WTC11 (cell line): ENCODE results near the gene KCNS3. TPM values are rescaled to one million over a fixed set of nuclear protein-coding genes. Genes with fewer than 3 reads are reported as not detected.

Experiments
- ATAC-seq: fragments of 200-7000 bp; cut with Tn5 transposase; 2 replicates; pipeline ENCODE4 v1.10.0; 2021; ENCODE audit warnings: mild to moderate bottlenecking, moderate library complexity
- CTCF ChIA-PET: fragments of 300-600 bp; sonication (Branson Sonifier 250); formaldehyde crosslinking; loops from one replicate; lab custom pipeline; 2021; ENCODE audit warnings: antibody characterized with exemption; lab: Charles Lee
- POLR2A ChIA-PET: fragments of 350-600 bp; sonication (Branson Sonifier 250); formaldehyde crosslinking; loops from one replicate; lab custom pipeline; 2021; ENCODE audit warnings: antibody characterized with exemption; lab: Charles Lee
- DNase-seq: peaks from one replicate; pipeline ENCODE4 v3.0.0; 2021; ENCODE audit warnings: low spot score
- H3K27ac Mint-ChIP-seq: 2 replicates; pipeline ENCODE4 v1.8.0; 2021; ENCODE audit warnings: mixed read lengths
- H3K27me3 Mint-ChIP-seq: 2 replicates; pipeline ENCODE4 v1.8.0; 2021; ENCODE audit warnings: low read depth, mild to moderate bottlenecking, moderate library complexity, mixed read lengths
- H3K36me3 Mint-ChIP-seq: 2 replicates; pipeline ENCODE4 v1.8.0; 2021; ENCODE audit warnings: mixed read lengths
- H3K4me1 Mint-ChIP-seq: 2 replicates; pipeline ENCODE4 v1.8.0; 2022; ENCODE audit warnings: mixed read lengths
- H3K4me3 Mint-ChIP-seq: 2 replicates; pipeline ENCODE4 v1.8.0; 2021; ENCODE audit warnings: mild to moderate bottlenecking, moderate library complexity, mixed read lengths
- H3K9me3 Mint-ChIP-seq: 2 replicates; pipeline ENCODE4 v1.8.0; 2021; ENCODE audit warnings: mixed read lengths
- CREB1 ChIP-seq: sonication (generic); formaldehyde crosslinking; IDR thresholded peaks from 2 replicates; pipeline ENCODE4 v1.8.0; 2023; ENCODE audit warnings: mild to moderate bottlenecking, missing genetic modification reagents
- KAT7 ChIP-seq: sonication (generic); formaldehyde crosslinking; IDR thresholded peaks from 2 replicates; pipeline ENCODE4 v1.8.1; 2023; ENCODE audit warnings: missing genetic modification reagents, mild to moderate bottlenecking, borderline replicate concordance
- ZNF263 ChIP-seq: sonication (generic); formaldehyde crosslinking; IDR thresholded peaks from 2 replicates; pipeline ENCODE4 v1.8.1; 2022; ENCODE audit warnings: low read depth, mild to moderate bottlenecking, moderate library complexity, missing genetic modification reagents
- ZNF671 ChIP-seq: fragments of 250-450 bp; sonication (Bioruptor Pico); IDR thresholded peaks from 2 replicates; pipeline ENCODE4 v1.8.0; 2021; ENCODE audit warnings: mild to moderate bottlenecking
- total RNA-seq: library from RNA; stranded (reverse); gene quantifications from 3 replicates; pipeline ENCODE4 v1.2.3, GENCODE V29; 2021
- TF ChIP-seq, protein P1 (sequence below): sonication (generic); formaldehyde crosslinking; IDR thresholded peaks from 2 replicates; pipeline ENCODE4 v1.8.0; 2022; ENCODE audit warnings: mild to moderate bottlenecking, missing genetic modification reagents

KCNS3 gene
- total RNA-seq, 1 experiment from 2014 or later = 25.2 TPM

DNA sequence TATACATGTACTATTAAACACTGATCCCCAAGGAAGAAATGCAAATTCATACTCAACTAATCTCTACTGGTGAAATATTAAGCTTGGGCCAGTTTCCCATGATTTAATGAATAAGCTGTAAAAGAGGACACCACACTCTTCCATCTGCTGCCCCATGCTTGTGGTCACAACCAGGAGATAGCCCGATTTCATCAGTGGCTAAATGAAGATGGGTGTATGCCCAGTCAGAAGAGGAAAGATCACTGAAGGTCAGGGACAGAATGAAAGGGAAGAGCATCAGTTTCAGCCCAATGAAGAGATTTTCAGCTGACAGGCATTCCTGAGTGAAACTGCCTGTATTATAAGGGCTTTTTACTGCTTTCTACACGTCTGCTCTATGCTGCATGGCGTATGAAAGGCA, 103.5 kb downstream of the KCNS3 start:
- ChIA-PET CTCF (no interaction called here), POLR2A (no interaction called here)
- no peak overlapping the region for H3K4me3 Mint-ChIP-seq
- H3K27me3 Mint-ChIP-seq = 0 out of 2 replicates have a peak, but pooled peaks cover 3% of the 10 kb centered on the region
- 0 out of 2 replicates have a peak, but pooled peaks cover 3% of the 10 kb centered on the region for H3K4me1 Mint-ChIP-seq
- peaks cover 6% of the 10 kb centered on the region; the same call in 1 of the 2 replicates for H3K9me3 Mint-ChIP-seq
- DNase-seq (no peak), ATAC-seq (no peak)
- H3K27ac Mint-ChIP-seq = no peak overlapping the region
- no peak for TF ChIP-seq ZNF671 (CRISPR knock-in tag)
- TF ChIP-seq CREB1 = no peak
- TF ChIP-seq KAT7 (CRISPR knock-in tag) = no peak
- TF ChIP-seq ZNF263 = no peak
- TF ChIP-seq, protein P1, sequence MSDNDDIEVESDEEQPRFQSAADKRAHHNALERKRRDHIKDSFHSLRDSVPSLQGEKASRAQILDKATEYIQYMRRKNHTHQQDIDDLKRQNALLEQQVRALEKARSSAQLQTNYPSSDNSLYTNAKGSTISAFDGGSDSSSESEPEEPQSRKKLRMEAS = no peak
- TF ChIP-seq, all 79 proteins: peak for 0
- no peaks in the 10 kb centered on the region for H3K36me3 Mint-ChIP-seq

Other genes with a start within 250 kb of the KCNS3 start
- gene SMC6, start 124.9 kb upstream of the KCNS3 start, total RNA-seq = 39.9 to 46.7 TPM (median 40.5 TPM) in 3 replicates
- 21.1 to 23.9 TPM (median 23.7 TPM) in 3 replicates for gene GEN1, start 124.5 kb upstream of the KCNS3 start, total RNA-seq
- gene MSGN1, start 62.2 kb upstream of the KCNS3 start, total RNA-seq = not detected in 3 replicates